Mesothelial cell of epicardium (in vitro differentiated cells): Measurements from ENCODE around the gene CEP85. TPM values are rescaled to one million over a fixed set of nuclear protein-coding genes. Genes with fewer than 3 reads are reported as not detected.

Experiments used
- DNase-seq, 2 experiments: peaks; one replicate each; pipeline ENCODE4 v3.0.0; 2021; ENCODE audit warnings: low spot score in 2 of 2; ENCODE audit not compliant: unreplicated experiment in 2 of 2
- H3K27ac Mint-ChIP-seq: 2 replicates; pipeline ENCODE4 v1.8.0; 2021; ENCODE audit warnings: mixed read lengths
- H3K27me3 Mint-ChIP-seq: 2 replicates; pipeline ENCODE4 v1.8.0; 2021; ENCODE audit warnings: low read depth, mixed read lengths
- H3K36me3 Mint-ChIP-seq: 2 replicates; pipeline ENCODE4 v1.8.0; 2021; ENCODE audit warnings: mixed read lengths
- H3K4me1 Mint-ChIP-seq: 2 replicates; pipeline ENCODE4 v1.8.0; 2021; ENCODE audit warnings: mixed read lengths
- H3K4me3 Mint-ChIP-seq: 2 replicates; pipeline ENCODE4 v1.8.0; 2021; ENCODE audit warnings: mild to moderate bottlenecking, moderate library complexity, mixed read lengths
- H3K9me3 Mint-ChIP-seq: 2 replicates; pipeline ENCODE4 v1.8.0; 2021; ENCODE audit warnings: mixed read lengths
- CTCF ChIP-seq: fragments of 200-600 bp; sonication (generic); IDR thresholded peaks from one replicate; pipeline ENCODE4 v1.5.0; 2021; ENCODE audit warnings: antibody characterized with exemption; ENCODE audit not compliant: unreplicated experiment
- total RNA-seq: library from RNA; stranded (reverse); gene quantifications from 3 replicates; pipeline ENCODE4 v1.2.1, GENCODE V29; 2021

Gene CEP85
- total RNA-seq, 1 donor from 2014 or later: 20.3 TPM

- Mint-ChIP-seq H3K4me3 (no peak overlapping the region), H3K4me1 (no peaks in the 10 kb centered on the region), H3K27ac (no peak overlapping the region), H3K27me3 (no peaks in the 10 kb centered on the region), H3K9me3 (peaks cover 15% of the 10 kb centered on the region), H3K36me3 (peaks cover 53% of the 10 kb centered on the region)
- DNase-seq: no peak
- TF ChIP-seq CTCF: no peak
These were observed 31.4 kb downstream of the CEP85 start for GRCh38 chr1:26265405-26265804.

- Mint-ChIP-seq H3K27me3 (no peaks in the 10 kb centered on the region), H3K9me3 (peaks cover 15% of the 10 kb centered on the region), H3K4me3 (no peak overlapping the region), H3K27ac (no peak overlapping the region), H3K4me1 (no peaks in the 10 kb centered on the region), H3K36me3 (peaks cover 60% of the 10 kb centered on the region)
- no peak for TF ChIP-seq CTCF
- no peak for DNase-seq
These were observed 34.5 kb downstream of the CEP85 start for GRCh38 chr1:26268290-26269197.

- Mint-ChIP-seq H3K27me3 (no peaks in the 10 kb centered on the region), H3K27ac (no peak overlapping the region), H3K36me3 (peaks cover 57% of the 10 kb centered on the region), H3K4me1 (no peaks in the 10 kb centered on the region), H3K9me3 (peaks cover 15% of the 10 kb centered on the region), H3K4me3 (no peak overlapping the region)
- no peak for DNase-seq
- no peak for TF ChIP-seq CTCF
These were observed 35.2 kb downstream of the CEP85 start for GRCh38 chr1:26269198-26269550.

GRCh38 chr1:26274801-26275425 is 40.9 kb downstream of the CEP85 start:
- no peaks in the 10 kb centered on the region for H3K9me3 Mint-ChIP-seq
- no peak overlapping the region for H3K4me3 Mint-ChIP-seq
- no peak for DNase-seq
- no peaks in the 10 kb centered on the region for H3K27me3 Mint-ChIP-seq
- peaks cover 18% of the 10 kb centered on the region for H3K4me1 Mint-ChIP-seq
- peaks cover 30% of the 10 kb centered on the region for H3K36me3 Mint-ChIP-seq
- no peak overlapping the region for H3K27ac Mint-ChIP-seq
- TF ChIP-seq CTCF: no peak

GRCh38 chr1:26275580-26276431 is 41.8 kb downstream of the CEP85 start:
- H3K9me3 Mint-ChIP-seq: no peaks in the 10 kb centered on the region
- H3K27me3 Mint-ChIP-seq: no peaks in the 10 kb centered on the region
- peak in 1 of 2 experiments; percentile 74 for DNase-seq
- H3K36me3 Mint-ChIP-seq: peaks cover 23% of the 10 kb centered on the region
- H3K4me1 Mint-ChIP-seq: peaks cover 20% of the 10 kb centered on the region
- peak; percentile 74 for TF ChIP-seq CTCF
- peak overlapping the region; percentile 79 for H3K27ac Mint-ChIP-seq
- H3K4me3 Mint-ChIP-seq: no peak overlapping the region
